GM18508 (cell line): ENCODE measurements around the gene HIP1R.

Experiments
- ATAC-seq: cut with Tn5 transposase; IDR thresholded peaks from one replicate; pipeline ENCODE4 v1.9.1; 2021; ENCODE audit warnings: moderate number of reproducible peaks; ENCODE audit not compliant: insufficient read depth, unreplicated experiment

Gene HIP1R

GRCh38 chr12:122859303-122860039 is 24.2 kb downstream of the HIP1R start:
- ATAC-seq, result no peak

DNA sequence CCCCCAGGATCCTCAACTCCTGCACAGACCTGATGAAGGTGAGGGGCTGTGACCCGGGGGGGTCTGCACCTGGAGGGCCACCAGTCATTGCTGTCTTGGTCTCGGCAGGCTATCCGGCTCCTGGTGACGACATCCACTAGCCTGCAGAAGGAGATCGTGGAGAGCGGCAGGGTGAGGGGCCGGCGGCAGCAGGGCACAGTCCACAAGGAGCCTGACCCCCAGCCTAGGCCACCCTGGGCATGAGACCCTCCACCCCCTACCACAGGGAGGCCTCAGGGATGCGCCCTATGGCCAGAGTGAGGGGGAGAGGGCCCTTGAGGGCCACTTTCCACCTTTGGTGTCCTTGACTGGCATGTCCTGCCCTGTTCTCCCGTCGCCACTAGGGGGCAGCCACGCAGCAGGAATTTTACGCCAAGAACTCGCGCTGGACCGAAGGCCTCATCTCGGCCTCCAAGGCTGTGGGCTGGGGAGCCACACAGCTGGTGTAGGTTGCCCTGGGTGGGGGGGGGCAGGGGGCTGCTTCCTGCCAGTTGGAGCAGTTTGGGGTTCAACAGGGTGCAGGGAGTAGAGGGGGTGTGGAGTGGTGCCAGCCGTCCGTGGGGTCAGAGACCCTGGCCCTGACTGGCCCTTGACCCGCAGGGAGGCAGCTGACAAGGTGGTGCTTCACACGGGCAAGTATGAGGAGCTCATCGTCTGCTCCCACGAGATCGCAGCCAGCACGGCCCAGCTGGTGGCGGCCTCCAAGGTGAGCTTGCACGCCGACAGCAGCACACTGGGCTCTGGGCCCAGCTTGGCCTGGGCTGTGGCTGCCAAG is 25.0 kb downstream of the HIP1R start:
- ATAC-seq, result no peak

- no peak for ATAC-seq
Measured at GRCh38 chr12:122860854-122861586, 25.8 kb downstream of the HIP1R start.

DNA sequence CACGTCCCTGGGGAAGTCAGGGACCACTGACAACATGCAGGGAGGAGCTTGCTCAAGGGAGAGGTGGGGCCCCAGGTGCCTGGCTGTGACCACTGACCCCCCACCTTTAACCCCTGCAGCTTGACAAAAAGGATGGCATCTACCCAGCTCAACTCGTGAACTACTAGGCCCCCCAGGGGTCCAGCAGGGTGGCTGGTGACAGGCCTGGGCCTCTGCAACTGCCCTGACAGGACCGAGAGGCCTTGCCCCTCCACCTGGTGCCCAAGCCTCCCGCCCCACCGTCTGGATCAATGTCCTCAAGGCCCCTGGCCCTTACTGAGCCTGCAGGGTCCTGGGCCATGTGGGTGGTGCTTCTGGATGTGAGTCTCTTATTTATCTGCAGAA is 26.3 kb downstream of the HIP1R start:
- no peak for ATAC-seq

- no peak for ATAC-seq
Measured at GRCh38 chr12:122862110-122862634, 26.9 kb downstream of the HIP1R start.

DNA sequence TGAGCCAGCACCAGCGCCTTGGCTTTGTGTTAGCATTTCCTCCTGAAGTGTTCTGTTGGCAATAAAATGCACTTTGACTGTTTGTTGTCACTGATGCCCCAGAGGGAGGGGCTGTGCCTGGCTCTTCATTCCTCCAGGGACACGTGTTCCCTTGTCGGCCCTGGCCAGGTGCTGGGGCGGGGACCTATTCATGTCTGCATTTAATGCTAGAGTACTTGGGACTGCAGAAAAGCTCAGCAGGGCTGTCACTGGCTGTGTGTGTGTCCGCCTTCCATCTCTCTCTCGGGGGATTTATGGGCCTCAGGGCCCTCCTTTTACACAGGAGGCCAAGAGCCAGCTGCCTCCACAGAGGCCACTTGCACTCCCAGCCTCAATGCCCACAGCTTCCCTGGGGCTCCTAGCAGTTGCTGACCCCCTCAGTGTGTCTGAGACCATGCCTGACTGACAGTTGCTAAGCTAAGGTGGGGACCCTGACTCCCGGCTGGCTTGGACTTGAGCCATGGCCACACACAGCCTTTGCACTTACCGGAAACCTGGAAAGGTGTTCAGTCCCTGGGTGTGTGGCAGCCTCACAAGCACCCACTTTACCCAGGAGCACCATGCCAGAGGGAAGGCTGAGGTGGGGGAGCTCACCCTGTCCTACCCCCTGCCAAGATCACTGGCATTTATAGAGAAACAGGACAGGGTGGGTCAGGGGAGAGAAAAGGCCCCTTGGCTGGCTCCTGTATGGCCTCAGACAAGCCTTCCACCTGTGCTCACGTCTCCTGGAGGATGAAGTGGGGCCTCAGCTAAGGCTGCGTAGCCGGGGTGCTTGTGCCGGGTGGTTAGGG is 27.8 kb downstream of the HIP1R start:
- no peak for ATAC-seq

GRCh38 chr12:122864894-122865253 is 29.6 kb downstream of the HIP1R start:
- no peak for ATAC-seq

GRCh38 chr12:122865268-122866231 is 30.3 kb downstream of the HIP1R start:
- no peak for ATAC-seq

DNA sequence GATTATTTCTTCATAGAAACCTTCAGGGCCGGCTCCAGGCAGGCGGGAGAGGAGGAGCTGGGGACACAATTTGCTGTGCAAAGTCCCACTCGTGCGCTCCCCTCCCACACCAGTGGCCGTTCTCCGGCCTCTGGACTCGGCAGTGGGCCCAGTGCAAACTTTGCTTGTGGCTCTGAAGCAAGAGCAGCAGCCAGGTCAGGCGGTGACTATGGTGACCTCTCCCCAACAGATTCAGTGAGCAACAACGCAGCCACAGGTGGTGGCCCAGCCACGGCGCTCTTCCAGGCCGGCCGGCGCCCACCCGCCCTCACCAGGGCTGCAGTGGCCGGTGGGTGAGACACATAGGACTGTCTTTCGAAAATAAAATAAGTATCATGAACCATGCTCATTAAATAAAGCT is 31.1 kb downstream of the HIP1R start:
- no peak for ATAC-seq

DNA sequence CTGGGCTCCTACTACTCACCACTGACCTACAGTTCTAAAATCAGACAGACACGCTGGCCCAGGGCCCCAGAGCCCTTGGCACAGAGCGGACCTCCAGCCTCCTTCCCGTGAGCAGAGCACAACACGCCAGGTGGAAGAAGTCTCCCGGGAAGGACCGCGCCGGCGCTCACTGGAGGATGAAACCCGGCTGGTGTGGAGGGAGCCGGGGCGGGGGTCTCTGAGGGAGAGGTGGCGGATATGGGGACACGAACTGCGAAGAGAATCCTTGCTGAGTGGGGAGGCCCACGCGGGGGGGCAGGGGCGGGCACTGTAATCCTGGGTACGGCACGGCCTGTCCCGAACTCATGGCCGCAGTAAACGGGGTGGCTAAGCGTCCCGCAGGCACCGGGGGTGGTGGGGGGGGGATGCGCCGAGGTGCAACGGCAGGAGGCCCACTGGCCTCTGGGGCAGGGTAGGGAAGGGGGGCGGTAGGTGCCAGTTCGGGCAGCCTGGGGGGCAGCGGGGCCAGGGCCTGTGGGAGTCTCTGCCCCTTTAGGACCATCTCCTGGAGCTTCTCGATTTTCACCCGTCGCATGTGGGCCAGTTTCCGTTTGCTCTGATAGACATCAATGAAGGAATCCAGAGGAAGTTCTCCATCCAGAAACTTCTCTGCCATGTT is 31.8 kb downstream of the HIP1R start:
- ATAC-seq, result no peak

DNA sequence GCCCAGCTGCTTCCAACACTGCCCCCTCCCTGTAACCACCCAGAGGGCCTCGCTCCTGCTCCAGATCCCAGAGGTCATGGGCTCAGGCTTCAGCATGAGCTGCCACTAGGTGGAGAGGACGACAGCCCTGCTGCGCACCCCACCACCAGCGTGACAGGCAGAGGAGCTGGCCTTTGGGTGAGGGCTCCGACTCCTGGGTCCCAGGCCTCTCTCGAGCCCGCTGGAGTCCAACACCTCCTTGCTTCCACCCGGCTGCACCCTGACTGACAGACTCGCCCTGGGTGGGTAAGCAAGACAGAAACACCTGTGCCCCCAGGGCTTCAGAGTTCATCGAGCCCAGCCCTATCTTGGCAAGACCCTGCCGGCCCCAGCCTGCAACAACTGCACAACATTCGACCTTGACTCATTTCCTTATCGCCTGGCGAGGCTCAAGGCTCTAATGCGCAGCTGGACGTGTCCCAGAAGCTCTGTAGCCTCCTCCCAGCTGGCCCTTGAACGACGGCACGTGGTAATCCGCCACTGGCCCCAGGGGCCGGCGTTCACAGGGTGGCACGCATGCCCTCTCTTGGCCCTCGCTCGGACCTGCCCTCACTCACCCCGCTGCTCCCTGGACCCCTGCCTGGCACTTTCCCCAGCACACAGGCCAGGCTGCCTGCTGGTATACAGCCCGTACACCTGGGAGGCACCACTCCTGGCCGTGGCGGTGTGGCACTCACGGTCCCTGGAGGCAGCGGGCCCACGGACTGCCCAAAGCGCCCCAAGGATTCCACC is 32.6 kb downstream of the HIP1R start:
- no peak for ATAC-seq

GRCh38 chr12:122868471-122869177 is 33.4 kb downstream of the HIP1R start:
- ATAC-seq, result no peak

DNA sequence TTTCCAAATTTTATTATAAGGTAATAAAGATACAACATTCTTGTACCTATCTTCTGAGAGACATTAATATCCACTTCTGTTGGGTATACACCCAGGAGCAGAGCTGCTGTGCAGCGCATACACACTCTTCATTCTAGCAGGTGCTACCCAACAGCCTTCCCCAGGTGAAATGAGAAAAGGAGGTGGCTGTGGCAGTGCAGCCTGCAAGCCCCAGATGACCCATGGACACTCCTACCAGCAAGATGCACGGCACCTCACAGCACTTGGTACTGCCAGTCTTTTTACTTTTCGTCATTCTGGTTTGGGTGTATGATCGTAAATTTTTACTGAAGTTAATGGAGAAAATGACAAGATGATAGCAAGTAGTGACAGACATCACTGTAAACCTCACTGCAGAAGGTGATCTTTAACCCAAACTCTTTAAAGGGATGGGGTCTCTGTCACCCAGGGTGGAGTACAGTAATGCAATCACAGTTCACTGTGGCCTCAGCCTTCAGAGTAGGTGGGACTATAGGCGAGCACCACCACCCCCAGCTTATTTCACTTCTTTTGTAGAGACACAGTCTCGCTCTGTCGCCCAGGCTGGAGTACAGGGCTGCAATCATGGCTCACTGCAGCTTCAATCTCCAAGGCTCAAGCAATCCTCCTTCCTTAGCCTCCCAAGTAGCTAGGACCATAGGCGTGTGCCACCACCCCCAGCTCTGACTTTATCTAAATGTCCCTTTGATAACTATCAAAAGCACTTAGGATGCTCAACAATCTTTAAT is 34.1 kb downstream of the HIP1R start:
- no peak for ATAC-seq

- no peak for ATAC-seq
Measured at GRCh38 chr12:122870163-122870842, 35.0 kb downstream of the HIP1R start.

DNA sequence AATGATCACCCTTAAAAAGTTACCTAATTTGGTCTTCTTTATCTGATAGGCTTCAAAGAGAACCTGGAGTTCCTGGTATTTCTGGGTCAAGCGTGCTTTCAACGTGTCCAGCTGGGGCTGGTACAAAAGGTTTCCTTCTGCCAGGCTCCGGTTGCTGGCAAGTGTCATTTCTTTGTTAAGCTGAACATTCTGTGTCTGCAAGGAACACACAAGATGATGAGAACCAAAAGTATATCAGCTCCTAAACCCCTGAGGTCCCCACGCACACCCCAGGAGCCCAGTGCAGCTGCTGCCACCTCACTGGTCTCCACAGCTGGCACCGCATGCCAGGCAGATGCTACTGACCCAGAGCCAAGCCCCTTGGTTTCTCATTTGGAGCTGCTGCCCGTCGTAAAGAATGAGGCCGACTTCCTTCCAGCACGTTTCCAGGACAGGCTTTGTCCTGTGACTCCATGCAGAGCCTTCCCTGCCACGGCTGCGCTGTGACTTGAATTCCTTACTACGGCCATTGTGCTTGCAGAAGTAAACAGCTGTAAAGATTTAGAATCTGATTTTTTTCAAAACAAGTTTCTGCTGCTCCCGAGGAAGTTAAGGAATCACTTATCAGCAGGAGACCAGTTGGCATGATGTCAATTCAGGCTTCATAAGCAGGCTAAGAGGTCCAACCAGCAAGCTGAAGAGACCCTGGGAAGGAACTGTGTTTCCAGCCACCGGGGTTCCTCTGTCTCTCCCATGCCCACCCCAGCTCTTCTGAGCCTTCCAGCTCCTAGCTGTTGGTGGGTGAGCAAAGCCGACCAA is 35.8 kb downstream of the HIP1R start:
- no peak for ATAC-seq
